CD14-positive monocyte (primary cell): ENCODE results near the gene TNN. TPM values are rescaled to one million over a fixed set of nuclear protein-coding genes. Genes with fewer than 3 reads are reported as not detected.
A peak's percentile ranks its signal among the peaks of the same experiment; 100 is the strongest.

ENCODE experiments used
- DNase-seq, 3 donors: peaks; one replicate each; pipeline ENCODE4 v3.0.0-alpha.2; 2011 to 2022
- H2AFZ ChIP-seq: 2 replicates; pipeline ENCODE4 v1.6.0; 2012; ENCODE audit warnings: mild to moderate bottlenecking, low read depth, low read length, inconsistent platforms; ENCODE audit not compliant: insufficient read depth, poor library complexity, severe bottlenecking
- H3K27ac ChIP-seq, 2 donors: 1 replicate in 1 of 2; 2 replicates in 1 of 2; pipeline ENCODE4 v1.5.1; 2012 to 2013; ENCODE audit warnings: low read length in 2 of 2, control low read depth in 1 of 2, inconsistent platforms in 1 of 2, low read depth in 1 of 2, mild to moderate bottlenecking in 1 of 2
- H3K27me3 ChIP-seq, 2 donors: one replicate each; pipeline versions ENCODE4 v1.6.0 to v1.6.1; 2011 to 2013; ENCODE audit warnings: low read length in 2 of 2; ENCODE audit not compliant: control insufficient read depth in 2 of 2, insufficient read depth in 2 of 2
- H3K36me3 ChIP-seq, 2 donors: replicated peaks in 1 of 2; 1 replicate in 1 of 2; 2 replicates in 1 of 2; pipeline versions ENCODE4 v1.5.1 to v1.6.1; 2012 to 2013; ENCODE audit warnings: low read length in 2 of 2, control low read depth in 1 of 2, inconsistent platforms in 1 of 2, mild to moderate bottlenecking in 1 of 2; ENCODE audit not compliant: insufficient read depth in 2 of 2, control insufficient read depth in 1 of 2
- H3K4me1 ChIP-seq, 2 donors: 1 replicate in 1 of 2; 2 replicates in 1 of 2; pipeline versions ENCODE4 v1.5.1 to v1.6.1; 2012 to 2013; ENCODE audit warnings: low read length in 2 of 2, control low read depth in 1 of 2, inconsistent platforms in 1 of 2, mild to moderate bottlenecking in 1 of 2, moderate library complexity in 1 of 2; ENCODE audit not compliant: insufficient read depth in 2 of 2, control insufficient read depth in 1 of 2
- H3K4me2 ChIP-seq: replicated peaks from 2 replicates; pipeline ENCODE3; 2012; ENCODE audit warnings: low read length, moderate library complexity, mild to moderate bottlenecking; ENCODE audit not compliant: poor library complexity, severe bottlenecking; ENCODE audit errors: extremely low read depth
- H3K4me3 ChIP-seq, 3 experiments: fragments of 200-600 bp in 1 of 3; sonication (generic) in 1 of 3; replicated peaks in 1 of 3; 1 replicate in 2 of 3; 2 replicates in 1 of 3; pipeline ENCODE4 v1.5.1; 2011 to 2013; ENCODE audit warnings: low read length in 3 of 3, mild to moderate bottlenecking in 3 of 3, control low read depth in 2 of 3, low read depth in 2 of 3, inconsistent platforms in 1 of 3, moderate library complexity in 1 of 3
- H3K79me2 ChIP-seq: 2 replicates; pipeline ENCODE4 v1.6.0; 2012; ENCODE audit warnings: mild to moderate bottlenecking, control low read depth, inconsistent platforms, low read length, moderate library complexity; ENCODE audit not compliant: insufficient read depth
- H3K9ac ChIP-seq: 2 replicates; pipeline ENCODE4 v1.6.0; 2017; ENCODE audit warnings: low read length, mild to moderate bottlenecking; ENCODE audit not compliant: insufficient read depth, poor library complexity, severe bottlenecking
- H3K9me3 ChIP-seq, 2 donors: replicated peaks in 1 of 2; 1 replicate in 1 of 2; 2 replicates in 1 of 2; pipeline versions ENCODE4 v1.5.1 to v1.6.1; 2012 to 2013; ENCODE audit warnings: low read length in 2 of 2, control low read depth in 1 of 2; ENCODE audit not compliant: control insufficient read depth in 1 of 2, insufficient read depth in 1 of 2
- H4K20me1 ChIP-seq: 2 replicates; pipeline ENCODE4 v1.6.0; 2012; ENCODE audit warnings: mild to moderate bottlenecking, low read length, control low read depth, moderate library complexity; ENCODE audit not compliant: insufficient read depth
- H3K27ac Mint-ChIP-seq, 7 donors: one replicate each; pipeline ENCODE4 v1.8.0; 2020; ENCODE audit warnings: mild to moderate bottlenecking in 7 of 7, mixed read lengths in 7 of 7, moderate library complexity in 6 of 7, inconsistent platforms in 2 of 7
- H3K27me3 Mint-ChIP-seq, 3 donors: one replicate each; pipeline ENCODE4 v1.8.0; 2021 to 2022; ENCODE audit warnings: low read depth in 3 of 3, mild to moderate bottlenecking in 3 of 3, mixed read lengths in 3 of 3, moderate library complexity in 3 of 3, inconsistent platforms in 1 of 3
- H3K36me3 Mint-ChIP-seq, 2 donors: one replicate each; pipeline ENCODE4 v1.8.0; 2020; ENCODE audit warnings: mixed read lengths in 2 of 2, inconsistent platforms in 1 of 2, mild to moderate bottlenecking in 1 of 2
- H3K4me1 Mint-ChIP-seq: one replicate; pipeline ENCODE4 v1.8.0; 2020; ENCODE audit warnings: mild to moderate bottlenecking, mixed read lengths
- H3K4me3 Mint-ChIP-seq, 2 donors: one replicate each; pipeline ENCODE4 v1.8.0; 2020; ENCODE audit warnings: mild to moderate bottlenecking in 2 of 2, mixed read lengths in 2 of 2, moderate library complexity in 1 of 2
- H3K9me3 Mint-ChIP-seq, 7 donors: one replicate each; pipeline ENCODE4 v1.8.0; 2020 to 2022; ENCODE audit warnings: mixed read lengths in 7 of 7, mild to moderate bottlenecking in 6 of 7, moderate library complexity in 6 of 7, inconsistent platforms in 2 of 7
- WGBS: methylation state at CpG from one replicate; pipeline ENCODE4 v1.1.5; 2013; ENCODE audit warnings: missing lambda C conversion rate; ENCODE audit not compliant: insufficient coverage; 5-methylcytosine and 5-hydroxymethylcytosine counted together
- intact Hi-C, 2 donors: fragments of 100-400 bp; cut with micrococcal nuclease; formaldehyde crosslinking; loops; one replicate each; pipeline versions ENCODE4 v1.15.0 to v1.15.1; 2023
- polyA plus RNA-seq, 3 donors: library from polyadenylated mRNA; depleted of rRNA in 1 of 3; unstranded in 2 of 3; stranded (reverse) in 1 of 3; fragments of 300-500 nt in 2 of 3; fragments of >200 nt in 1 of 3; fragmentation: Illumina TruSeq in 2 of 3; gene quantifications; 1 replicate in 2 of 3; 2 replicates in 1 of 3; pipeline ENCODE4 v1.2.3, GENCODE V29; 2012 to 2021
- TF ChIP-seq, protein P1 (sequence below): fragments of 200-600 bp; IDR thresholded peaks from one replicate; pipeline ENCODE4 v1.8.0; 2022; ENCODE audit warnings: antibody characterized with exemption, mild to moderate bottlenecking

The TNN gene
- polyA plus RNA-seq, 3 donors = not detected

DNA sequence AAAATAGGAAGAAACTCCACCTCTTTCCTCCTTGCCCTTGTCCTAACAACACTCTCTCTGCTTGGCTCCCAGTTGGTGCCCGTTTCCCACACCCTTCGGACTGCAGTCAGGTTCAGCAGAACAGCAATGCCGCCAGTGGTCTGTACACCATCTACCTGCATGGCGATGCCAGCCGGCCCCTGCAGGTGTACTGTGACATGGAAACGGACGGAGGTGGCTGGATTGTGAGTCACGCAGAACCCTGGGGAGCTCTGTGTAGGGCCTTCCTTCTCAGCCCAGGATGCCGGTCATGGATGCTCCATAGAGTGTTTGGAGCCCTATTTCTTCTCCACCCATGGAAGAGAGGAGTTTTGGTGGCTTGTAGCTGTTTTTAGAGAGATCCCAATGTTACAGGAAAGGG is 60.9 kb downstream of the TNN start:
- Histone ChIP-seq H3K79me2 (peaks cover 7% of the 10 kb centered on the region), H3K27ac (peak overlapping the region; percentile 7 to 72), H3K4me1 (peaks cover 47 to 55% of the 10 kb centered on the region in 2 donors), H3K4me2 (peak overlapping the region; percentile 58), H2AFZ (peak overlapping the region; percentile 39), H3K9me3 (no peaks in the 10 kb centered on the region), H3K36me3 (no peaks in the 10 kb centered on the region), H4K20me1 (no peaks in the 10 kb centered on the region), H3K27me3 (no peaks in the 10 kb centered on the region), H3K4me3 (peak overlapping the region in 1 of 3 experiments; percentile 46), H3K9ac (no peak overlapping the region)
- intact Hi-C loops = loop anchor here in 1 of 2 donors (5.0 kb wide), 1 partner anchor 91 kb away; no protein-coding TSS in a partner anchor
- H3K4me3 Mint-ChIP-seq = peak overlapping the region in 1 of 2 donors; percentile 70
- peaks cover 53% of the 10 kb centered on the region for H3K4me1 Mint-ChIP-seq
- peaks cover 0 to 3% (median 0%) of the 10 kb centered on the region in 7 donors for H3K9me3 Mint-ChIP-seq
- peak overlapping the region; percentile 30 to 83 (median 80) for H3K27ac Mint-ChIP-seq
- no peak for DNase-seq
- no peaks in the 10 kb centered on the region for H3K36me3 Mint-ChIP-seq
- H3K27me3 Mint-ChIP-seq = no peaks in the 10 kb centered on the region
- WGBS = 69% methylated on average over 8 of the region's 9 CpGs
- TF ChIP-seq, protein P1, sequence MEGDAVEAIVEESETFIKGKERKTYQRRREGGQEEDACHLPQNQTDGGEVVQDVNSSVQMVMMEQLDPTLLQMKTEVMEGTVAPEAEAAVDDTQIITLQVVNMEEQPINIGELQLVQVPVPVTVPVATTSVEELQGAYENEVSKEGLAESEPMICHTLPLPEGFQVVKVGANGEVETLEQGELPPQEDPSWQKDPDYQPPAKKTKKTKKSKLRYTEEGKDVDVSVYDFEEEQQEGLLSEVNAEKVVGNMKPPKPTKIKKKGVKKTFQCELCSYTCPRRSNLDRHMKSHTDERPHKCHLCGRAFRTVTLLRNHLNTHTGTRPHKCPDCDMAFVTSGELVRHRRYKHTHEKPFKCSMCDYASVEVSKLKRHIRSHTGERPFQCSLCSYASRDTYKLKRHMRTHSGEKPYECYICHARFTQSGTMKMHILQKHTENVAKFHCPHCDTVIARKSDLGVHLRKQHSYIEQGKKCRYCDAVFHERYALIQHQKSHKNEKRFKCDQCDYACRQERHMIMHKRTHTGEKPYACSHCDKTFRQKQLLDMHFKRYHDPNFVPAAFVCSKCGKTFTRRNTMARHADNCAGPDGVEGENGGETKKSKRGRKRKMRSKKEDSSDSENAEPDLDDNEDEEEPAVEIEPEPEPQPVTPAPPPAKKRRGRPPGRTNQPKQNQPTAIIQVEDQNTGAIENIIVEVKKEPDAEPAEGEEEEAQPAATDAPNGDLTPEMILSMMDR = no peak

DNA sequence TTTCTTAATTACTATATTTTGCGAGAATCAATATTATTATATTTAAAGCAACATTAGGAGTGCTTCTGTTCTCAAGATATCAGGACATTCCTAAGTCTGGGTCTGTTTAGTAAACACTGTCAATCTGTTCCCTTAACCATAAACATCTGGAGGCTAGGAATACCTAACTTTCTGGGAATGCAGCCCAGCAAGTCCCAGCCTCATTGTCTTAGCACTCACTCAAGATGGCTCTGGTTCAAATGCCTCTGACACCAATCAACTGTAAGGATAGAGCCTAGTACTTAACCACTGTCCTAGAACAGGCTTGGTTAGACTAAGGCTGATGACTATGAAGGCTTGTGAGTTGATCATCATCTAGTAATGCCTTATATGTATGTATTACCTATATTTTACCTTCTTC is 61.5 kb downstream of the TNN start:
- no peaks in the 10 kb centered on the region for H3K27me3 Mint-ChIP-seq
- Histone ChIP-seq H3K27me3 (no peaks in the 10 kb centered on the region), H3K4me3 (no peak overlapping the region), H4K20me1 (no peaks in the 10 kb centered on the region), H3K27ac (peak overlapping the region in 1 of 2 donors; percentile 72), H2AFZ (peak overlapping the region; percentile 41), H3K4me2 (no peak overlapping the region), H3K9ac (no peak overlapping the region), H3K79me2 (peaks cover under 1% of the 10 kb centered on the region), H3K36me3 (no peaks in the 10 kb centered on the region), H3K4me1 (peaks cover 40 to 48% of the 10 kb centered on the region in 2 donors), H3K9me3 (no peaks in the 10 kb centered on the region)
- TF ChIP-seq, protein P1 = no peak
- no peak for DNase-seq
- intact Hi-C loops = loop anchor here in 1 of 2 donors (5.0 kb wide), 1 partner anchor 92 kb away; no protein-coding TSS in a partner anchor
- no CpG with 5 or more reads among the region's 1 CpG for WGBS
- H3K4me3 Mint-ChIP-seq = no peak overlapping the region
- peak overlapping the region in 2 of 7 donors; percentile 20 to 82 for H3K27ac Mint-ChIP-seq
- peaks cover 48% of the 10 kb centered on the region for H3K4me1 Mint-ChIP-seq
- peaks cover 0 to 2% (median 0%) of the 10 kb centered on the region in 7 donors for H3K9me3 Mint-ChIP-seq
- H3K36me3 Mint-ChIP-seq = no peaks in the 10 kb centered on the region
